AML-193 (cell line): ENCODE measurements around the gene PGBD5.

ENCODE experiments used
- DNase-seq, 2 experiments: peaks; one replicate each; lab custom pipeline; 2025; lab: John Stamatoyannopoulos, UW

The PGBD5 gene

GRCh38 chr1:230348386-230349019, 77.6 kb downstream of the PGBD5 start:
- no peak for DNase-seq

- no peak for DNase-seq
Measured at GRCh38 chr1:230347896-230348295, 78.2 kb downstream of the PGBD5 start.

- DNase-seq: no peak
Measured at GRCh38 chr1:230345139-230345885, 80.8 kb downstream of the PGBD5 start.

GRCh38 chr1:230342699-230343098, 83.4 kb downstream of the PGBD5 start:
- no peak for DNase-seq

- DNase-seq: no peak
Measured at GRCh38 chr1:230342019-230342418, 84.1 kb downstream of the PGBD5 start.

- DNase-seq: no peak
Measured at GRCh38 chr1:230341162-230341546, 85.0 kb downstream of the PGBD5 start.

- DNase-seq: no peak
Measured at GRCh38 chr1:230340526-230341161, 85.5 kb downstream of the PGBD5 start.

GRCh38 chr1:230339033-230339432, 87.1 kb downstream of the PGBD5 start:
- DNase-seq: no peak

GRCh38 chr1:230337266-230337665, 88.9 kb downstream of the PGBD5 start:
- DNase-seq: no peak

GRCh38 chr1:230335861-230336522, 90.1 kb downstream of the PGBD5 start:
- no peak for DNase-seq

GRCh38 chr1:230334447-230334837, 91.7 kb downstream of the PGBD5 start:
- DNase-seq: no peak

- DNase-seq: no peak
Measured at GRCh38 chr1:230333590-230334446, 92.3 kb downstream of the PGBD5 start.

- no peak for DNase-seq
Measured at GRCh38 chr1:230332575-230333066, 93.5 kb downstream of the PGBD5 start.

GRCh38 chr1:230332061-230332460, 94.1 kb downstream of the PGBD5 start:
- DNase-seq: no peak

GRCh38 chr1:230330157-230330556, 96.0 kb downstream of the PGBD5 start:
- DNase-seq: no peak

GRCh38 chr1:230328342-230329015, 97.7 kb downstream of the PGBD5 start:
- no peak for DNase-seq

- DNase-seq: no peak
Measured at GRCh38 chr1:230327892-230328284, 98.2 kb downstream of the PGBD5 start.

GRCh38 chr1:230326971-230327891, 98.9 kb downstream of the PGBD5 start:
- DNase-seq: no peak

GRCh38 chr1:230323686-230324085, 102.4 kb downstream of the PGBD5 start:
- no peak for DNase-seq

GRCh38 chr1:230322967-230323547, 103.1 kb downstream of the PGBD5 start:
- no peak for DNase-seq
